GM12864 (cell line): Measurements from ENCODE around the gene SPOCD1.

Experiments used
- DNase-seq: peaks from one replicate; pipeline ENCODE4 v3.0.0-alpha.2; 2011; ENCODE audit warnings: low read depth
- H3K4me3 ChIP-seq: 2 replicates; pipeline ENCODE4 v1.5.1; 2011; ENCODE audit warnings: mild to moderate bottlenecking, low read depth, low read length, control low read depth
- TF ChIP-seq, protein P1 (sequence below): IDR thresholded peaks from 2 replicates; pipeline ENCODE4 v1.5.1; 2011; ENCODE audit warnings: low read depth, mild to moderate bottlenecking, moderate library complexity, low read length, control low read depth, inconsistent platforms; ENCODE audit errors: missing control alignments

The SPOCD1 gene

DNA sequence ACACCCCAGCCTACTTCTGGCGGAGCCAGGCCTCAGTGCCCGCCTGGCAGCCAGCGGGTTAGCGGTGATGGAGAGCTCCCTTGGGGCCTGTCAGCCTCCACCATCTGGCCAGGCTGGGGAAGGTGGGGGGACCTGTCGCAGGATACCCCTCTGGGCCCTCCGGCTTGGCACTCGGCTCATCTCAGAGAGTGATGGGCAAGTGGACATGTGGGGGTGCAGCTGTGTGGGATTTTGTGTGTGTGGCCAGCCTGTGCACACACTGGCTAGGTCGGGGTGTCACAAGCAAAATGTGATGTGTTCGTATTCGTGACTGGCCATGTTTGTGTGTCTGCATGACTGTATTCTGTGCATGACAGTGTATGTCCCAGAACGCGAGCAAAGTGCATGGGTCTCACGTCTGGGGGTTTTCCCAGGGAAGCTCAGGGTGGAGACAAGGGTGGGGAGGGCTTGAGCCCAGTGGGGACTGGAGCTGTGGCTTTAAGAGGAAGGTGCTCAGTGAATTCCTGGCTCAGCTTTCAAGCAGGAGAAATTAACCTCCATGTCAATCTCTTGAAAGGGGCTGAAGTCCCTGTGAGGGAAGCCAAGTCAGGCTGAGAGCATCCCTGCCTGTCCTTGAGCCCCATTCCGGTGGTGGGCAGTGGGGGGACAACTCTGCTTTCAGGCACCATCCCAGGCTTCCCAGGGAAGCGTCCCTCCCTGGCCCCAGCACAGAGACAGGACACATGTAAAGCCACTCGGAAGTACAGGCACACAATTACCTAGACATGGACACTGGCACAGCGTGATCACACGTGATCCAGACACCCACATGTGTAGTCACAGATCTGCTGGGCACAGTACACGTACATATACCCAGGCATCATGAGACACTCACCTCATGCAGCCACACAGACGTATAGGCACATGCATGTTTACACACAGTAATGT is 30.5 kb downstream of the SPOCD1 start:
- TF ChIP-seq, protein P1, sequence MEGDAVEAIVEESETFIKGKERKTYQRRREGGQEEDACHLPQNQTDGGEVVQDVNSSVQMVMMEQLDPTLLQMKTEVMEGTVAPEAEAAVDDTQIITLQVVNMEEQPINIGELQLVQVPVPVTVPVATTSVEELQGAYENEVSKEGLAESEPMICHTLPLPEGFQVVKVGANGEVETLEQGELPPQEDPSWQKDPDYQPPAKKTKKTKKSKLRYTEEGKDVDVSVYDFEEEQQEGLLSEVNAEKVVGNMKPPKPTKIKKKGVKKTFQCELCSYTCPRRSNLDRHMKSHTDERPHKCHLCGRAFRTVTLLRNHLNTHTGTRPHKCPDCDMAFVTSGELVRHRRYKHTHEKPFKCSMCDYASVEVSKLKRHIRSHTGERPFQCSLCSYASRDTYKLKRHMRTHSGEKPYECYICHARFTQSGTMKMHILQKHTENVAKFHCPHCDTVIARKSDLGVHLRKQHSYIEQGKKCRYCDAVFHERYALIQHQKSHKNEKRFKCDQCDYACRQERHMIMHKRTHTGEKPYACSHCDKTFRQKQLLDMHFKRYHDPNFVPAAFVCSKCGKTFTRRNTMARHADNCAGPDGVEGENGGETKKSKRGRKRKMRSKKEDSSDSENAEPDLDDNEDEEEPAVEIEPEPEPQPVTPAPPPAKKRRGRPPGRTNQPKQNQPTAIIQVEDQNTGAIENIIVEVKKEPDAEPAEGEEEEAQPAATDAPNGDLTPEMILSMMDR, result no peak
- no peak overlapping the region for H3K4me3 ChIP-seq
- DNase-seq, result no peak

DNA sequence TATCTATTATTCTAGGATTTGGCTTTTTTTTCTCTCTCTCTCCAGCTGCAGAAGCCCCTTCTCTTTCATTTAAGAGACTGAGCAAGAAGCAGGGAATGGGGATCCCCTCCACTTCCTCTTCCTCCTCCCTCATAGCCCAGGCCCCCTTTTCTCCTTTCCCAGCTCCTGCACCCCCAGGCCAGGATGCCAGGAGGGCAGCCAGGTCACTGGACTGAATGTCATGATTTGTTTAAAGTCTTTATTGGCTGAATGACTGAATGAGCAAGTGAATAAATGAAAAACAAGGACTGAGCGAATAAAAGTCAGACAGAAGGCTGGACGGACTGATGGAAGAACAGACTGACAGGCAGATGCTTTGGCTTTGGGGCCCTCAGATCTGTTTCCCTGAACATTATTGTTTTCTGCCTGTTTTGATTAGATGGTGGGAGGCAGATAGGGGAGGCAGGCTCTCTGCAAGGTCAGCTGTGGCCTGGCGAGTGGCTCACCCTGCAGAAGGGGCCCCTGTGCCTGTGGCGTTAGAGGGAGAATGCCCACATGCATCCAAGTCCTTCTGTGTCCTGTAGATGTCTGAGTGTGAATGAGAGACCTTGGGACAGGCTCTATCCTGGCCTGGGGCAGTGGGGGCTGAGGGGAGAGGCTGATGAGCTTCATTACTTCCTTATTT is 31.3 kb downstream of the SPOCD1 start:
- H3K4me3 ChIP-seq, result no peak overlapping the region
- no peak for DNase-seq
- TF ChIP-seq, protein P1, result no peak

DNA sequence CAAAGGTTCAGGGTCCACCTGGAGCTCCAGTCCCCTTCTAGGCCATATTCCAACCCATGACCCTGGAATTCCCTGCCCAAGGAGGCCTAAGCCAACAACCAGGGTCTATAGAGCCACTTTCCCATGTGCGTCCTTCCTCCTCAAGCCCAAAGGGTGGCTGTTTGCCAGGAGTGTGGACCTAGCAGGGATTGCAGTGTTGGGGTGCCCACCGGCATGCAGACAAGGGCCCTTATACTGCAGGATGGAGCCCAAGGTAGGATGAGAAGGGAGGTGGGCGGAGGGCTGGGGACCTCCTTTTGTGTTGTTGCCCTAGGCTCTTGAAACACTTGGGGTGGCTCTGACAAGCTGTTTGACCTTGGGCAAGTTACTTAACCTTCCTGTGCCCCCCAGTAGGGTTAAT is 32.0 kb downstream of the SPOCD1 start:
- TF ChIP-seq, protein P1, result no peak
- no peak for DNase-seq
- no peak overlapping the region for H3K4me3 ChIP-seq

DNA sequence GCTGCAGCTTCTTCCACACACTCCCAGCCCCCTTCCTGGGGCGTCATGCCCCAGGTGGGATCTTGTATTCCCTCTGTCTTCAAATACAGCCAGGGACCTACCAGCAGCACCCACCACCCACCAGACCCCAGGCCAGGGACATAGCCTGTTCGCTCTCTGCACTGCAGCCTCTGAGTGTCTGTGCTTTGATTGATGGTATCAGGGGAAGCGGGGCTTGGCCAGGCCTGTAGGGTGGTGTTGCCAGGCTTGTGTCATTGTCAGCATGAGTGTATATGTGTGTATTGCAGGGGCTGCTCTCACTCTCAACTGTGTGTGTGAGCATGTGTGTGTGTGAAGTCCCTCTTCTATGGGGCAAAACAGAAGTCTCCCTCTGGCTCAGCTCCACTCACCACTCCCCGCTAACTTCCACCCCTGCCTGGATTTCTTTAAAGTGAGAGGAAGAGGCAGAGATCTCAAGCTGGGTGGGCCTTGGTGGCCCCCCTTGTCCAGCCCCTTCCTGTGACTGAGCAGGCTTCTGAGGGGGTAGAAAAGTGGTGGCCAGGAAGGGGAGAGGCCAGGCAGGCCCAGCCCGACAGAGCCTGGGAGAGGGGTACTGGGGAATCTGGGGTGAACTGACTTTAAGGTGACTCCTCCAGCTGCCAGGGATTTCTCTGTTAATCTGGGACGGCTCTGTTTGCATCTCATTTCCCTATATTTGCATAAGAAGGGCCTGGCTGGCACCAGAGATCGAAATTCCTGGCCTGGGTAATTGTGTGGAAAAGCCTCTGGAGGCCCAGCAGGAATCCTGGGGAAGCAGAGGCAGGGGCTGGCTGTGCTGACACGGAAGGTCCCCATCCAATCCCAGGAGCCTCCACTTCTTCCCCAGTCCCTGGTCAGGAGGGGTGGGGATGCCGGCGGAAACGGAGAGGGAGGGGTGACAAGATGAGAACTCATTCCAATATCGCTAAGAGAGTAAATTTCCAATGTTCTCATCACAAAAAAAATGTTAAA is 33.1 kb downstream of the SPOCD1 start:
- no peak overlapping the region for H3K4me3 ChIP-seq
- TF ChIP-seq, protein P1, result no peak
- no peak for DNase-seq

DNA sequence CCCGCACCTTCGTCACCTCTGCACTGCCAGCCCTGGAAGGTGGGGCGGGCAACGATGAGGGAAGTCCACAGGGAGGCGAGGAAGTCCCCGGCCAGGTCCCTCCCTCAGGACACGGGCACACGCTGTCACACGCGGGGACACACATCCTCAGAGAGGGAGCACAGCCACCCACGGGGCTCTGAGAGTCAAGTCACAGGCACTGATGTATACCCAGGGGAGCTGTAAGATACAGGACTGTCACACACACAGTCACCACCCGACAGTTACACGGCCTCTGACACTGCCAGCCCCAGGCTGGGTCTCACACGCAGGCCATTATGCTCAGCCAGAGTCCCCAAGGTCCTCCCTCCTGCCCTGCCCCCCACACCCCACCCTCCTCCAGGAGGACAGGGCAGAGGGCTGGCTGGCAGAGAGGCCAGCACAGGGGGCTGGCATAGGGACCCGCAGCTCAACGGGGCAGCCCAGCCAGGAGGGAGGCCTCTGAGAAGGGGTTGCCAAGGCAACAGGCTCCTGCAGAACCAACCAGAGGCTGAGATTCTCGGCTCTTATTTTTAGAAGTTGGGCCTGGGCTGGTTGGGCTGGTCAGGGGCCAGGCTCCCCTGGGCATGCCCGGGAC is 34.0 kb downstream of the SPOCD1 start:
- DNase-seq, result no peak
- TF ChIP-seq, protein P1, result no peak
- no peak overlapping the region for H3K4me3 ChIP-seq

DNA sequence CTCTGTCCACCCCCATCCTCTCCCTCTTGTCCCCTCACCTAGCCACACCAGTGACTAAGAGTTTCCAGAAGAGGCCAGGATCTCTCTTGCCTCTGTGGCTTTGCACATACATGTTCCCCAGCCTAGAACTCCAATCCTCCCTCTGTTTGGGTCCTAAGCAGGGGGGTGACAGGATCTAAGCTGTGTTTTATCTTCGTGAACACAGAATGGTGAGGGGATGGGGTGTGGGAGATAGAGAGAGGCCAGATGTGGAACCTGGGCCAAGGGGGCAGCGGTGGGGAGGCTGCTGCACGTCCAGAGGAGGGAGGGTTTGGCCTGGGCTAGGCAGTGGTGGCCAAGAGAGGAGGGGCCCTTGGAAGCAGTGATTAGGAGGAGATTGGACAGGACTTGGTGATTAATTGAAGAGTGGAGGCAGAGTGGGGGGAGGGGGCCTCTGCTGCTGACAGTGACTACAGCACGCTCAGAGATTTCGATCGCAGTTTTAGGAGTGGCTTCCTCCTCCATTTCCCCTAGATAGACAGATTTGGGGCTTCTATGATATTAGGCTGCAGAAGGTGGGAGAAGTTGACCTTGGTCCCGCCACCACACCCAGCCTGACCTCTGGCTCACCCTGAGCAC is 34.6 kb downstream of the SPOCD1 start:
- no peak overlapping the region for H3K4me3 ChIP-seq
- no peak for DNase-seq
- TF ChIP-seq, protein P1, result no peak
